Neural progenitor cell (in vitro differentiated cells): ENCODE measurements around the gene FCRLA.
A peak's percentile ranks its signal among the peaks of the same experiment; 100 is the strongest.

Experiments used
- CTCF ChIP-seq: fragments of 200-600 bp; sonication (generic); IDR thresholded peaks from 2 replicates; pipeline ENCODE4 v1.5.1; 2017; ENCODE audit warnings: antibody characterized with exemption, mild to moderate bottlenecking
- EZH2 ChIP-seq: fragments of 200-600 bp; sonication (generic); IDR thresholded peaks from 2 replicates; pipeline ENCODE4 v1.6.1; 2017; ENCODE audit warnings: antibody characterized with exemption, mild to moderate bottlenecking, moderate library complexity

- TF ChIP-seq CTCF = peak; percentile 28
- TF ChIP-seq EZH2 = no peak
Measured at GRCh38 chr1:161749509-161750407, 42.7 kb downstream of the FCRLA start, which contains the start of gene DUSP12.
